HEK293T (cell line): ENCODE data around the gene KMT5C.

ENCODE experiments used
- CTCF ChIA-PET: fragments of 350-600 bp; formaldehyde crosslinking; extraction: SDS; loops from one replicate; lab custom pipeline; 2021; ENCODE audit warnings: antibody characterized with exemption, inconsistent platforms; lab: Yijun Ruan, JAX
- POLR2A ChIA-PET: fragments of 350-600 bp; formaldehyde crosslinking; extraction: SDS; loops from one replicate; lab custom pipeline; 2020; ENCODE audit warnings: antibody characterized with exemption, inconsistent platforms; lab: Yijun Ruan, JAX
- DNase-seq: peaks from one replicate; pipeline ENCODE4 v3.0.0; 2012; ENCODE audit warnings: mixed read lengths; ENCODE audit errors: extremely low spot score
- ARNT ChIP-seq: fragments of 450-650 bp; IDR thresholded peaks from 2 replicates; pipeline ENCODE4 v1.6.1; 2017; ENCODE audit warnings: mild to moderate bottlenecking
- BHLHE40 ChIP-seq: fragments of 450-650 bp; IDR thresholded peaks from 2 replicates; pipeline ENCODE4 v1.6.1; 2016; ENCODE audit warnings: mild to moderate bottlenecking, moderate library complexity, borderline replicate concordance
- CTBP1 ChIP-seq: fragments of 450-650 bp; IDR thresholded peaks from 2 replicates; pipeline ENCODE4 v1.6.1; 2016; ENCODE audit warnings: borderline replicate concordance
- ELF4 ChIP-seq: fragments of 450-650 bp; IDR thresholded peaks from 2 replicates; pipeline ENCODE4 v1.6.1; 2017; ENCODE audit warnings: antibody characterized with exemption
- FOXA1 ChIP-seq: fragments of 450-650 bp; IDR thresholded peaks from 2 replicates; pipeline ENCODE4 v1.6.1; 2016; ENCODE audit warnings: mild to moderate bottlenecking
- FOXK2 ChIP-seq: fragments of 450-650 bp; IDR thresholded peaks from 2 replicates; pipeline ENCODE4 v1.6.1; 2016; ENCODE audit warnings: mild to moderate bottlenecking
- FOXM1 ChIP-seq: fragments of 450-650 bp; IDR thresholded peaks from 2 replicates; pipeline ENCODE4 v1.6.1; 2017; ENCODE audit warnings: mild to moderate bottlenecking, borderline replicate concordance
- HDGF ChIP-seq: fragments of 450-650 bp; IDR thresholded peaks from 2 replicates; pipeline ENCODE4 v1.6.1; 2017; ENCODE audit warnings: antibody characterized with exemption, borderline replicate concordance
- L3MBTL2 ChIP-seq: fragments of 450-650 bp; conservative IDR thresholded peaks from 2 replicates; pipeline ENCODE4 v1.6.1; 2016; ENCODE audit warnings: mild to moderate bottlenecking
- LEF1 ChIP-seq: fragments of 450-650 bp; IDR thresholded peaks from 2 replicates; pipeline ENCODE4 v1.6.1; 2017; ENCODE audit warnings: mild to moderate bottlenecking, borderline replicate concordance
- NFRKB ChIP-seq: fragments of 450-650 bp; IDR thresholded peaks from 2 replicates; pipeline ENCODE4 v1.6.1; 2016; ENCODE audit warnings: mild to moderate bottlenecking, moderate library complexity
- PKNOX1 ChIP-seq: fragments of 450-650 bp; IDR thresholded peaks from 2 replicates; pipeline ENCODE4 v1.6.1; 2016
- SP1 ChIP-seq: fragments of 450-650 bp; IDR thresholded peaks from 2 replicates; pipeline ENCODE4 v1.6.1; 2017
- SUZ12 ChIP-seq: fragments of 450-650 bp; IDR thresholded peaks from 2 replicates; pipeline ENCODE4 v1.6.1; 2016; ENCODE audit warnings: mild to moderate bottlenecking
- TARDBP ChIP-seq: fragments of 450-650 bp; IDR thresholded peaks from 2 replicates; pipeline ENCODE4 v1.6.1; 2016
- ZNF384 ChIP-seq: fragments of 450-650 bp; IDR thresholded peaks from 2 replicates; pipeline ENCODE4 v1.6.1; 2016

KMT5C gene

DNA sequence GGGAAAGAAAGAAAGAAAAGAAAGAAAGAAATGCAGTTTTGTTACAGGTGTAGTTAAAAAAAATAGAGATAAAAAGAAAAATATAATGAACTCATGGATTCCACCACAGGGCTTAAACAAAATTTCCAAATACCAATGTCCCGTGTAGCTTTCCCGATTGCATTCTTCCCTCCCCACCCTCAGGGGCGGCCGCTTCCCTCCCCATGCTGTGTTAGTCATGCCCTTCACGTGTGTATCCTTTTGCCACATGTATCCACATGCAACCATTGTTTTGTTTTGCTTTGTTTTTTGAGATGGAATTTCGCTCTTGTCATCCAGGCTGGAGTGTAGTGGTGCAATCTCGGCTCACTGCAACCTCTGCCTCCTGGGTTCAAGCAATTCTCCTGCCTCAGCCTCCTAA, 3.6 kb upstream of the KMT5C start:
- DNase-seq: no peak
- TF ChIP-seq ARNT: no peak
- no peak for TF ChIP-seq CTBP1
- TF ChIP-seq L3MBTL2: no peak
- TF ChIP-seq FOXK2: no peak
- no peak for TF ChIP-seq SP1
- no peak for TF ChIP-seq BHLHE40
- no peak for TF ChIP-seq SUZ12
- no peak for TF ChIP-seq HDGF
- TF ChIP-seq LEF1: no peak
- TF ChIP-seq ZNF384: no peak
- no peak for TF ChIP-seq FOXA1
- no peak for TF ChIP-seq FOXM1
- TF ChIP-seq PKNOX1: no peak
- no peak for TF ChIP-seq NFRKB
- no peak for TF ChIP-seq ELF4
- TF ChIP-seq TARDBP: no peak
- POLR2A ChIA-PET: no interaction called here
- CTCF ChIA-PET: no interaction called here

DNA sequence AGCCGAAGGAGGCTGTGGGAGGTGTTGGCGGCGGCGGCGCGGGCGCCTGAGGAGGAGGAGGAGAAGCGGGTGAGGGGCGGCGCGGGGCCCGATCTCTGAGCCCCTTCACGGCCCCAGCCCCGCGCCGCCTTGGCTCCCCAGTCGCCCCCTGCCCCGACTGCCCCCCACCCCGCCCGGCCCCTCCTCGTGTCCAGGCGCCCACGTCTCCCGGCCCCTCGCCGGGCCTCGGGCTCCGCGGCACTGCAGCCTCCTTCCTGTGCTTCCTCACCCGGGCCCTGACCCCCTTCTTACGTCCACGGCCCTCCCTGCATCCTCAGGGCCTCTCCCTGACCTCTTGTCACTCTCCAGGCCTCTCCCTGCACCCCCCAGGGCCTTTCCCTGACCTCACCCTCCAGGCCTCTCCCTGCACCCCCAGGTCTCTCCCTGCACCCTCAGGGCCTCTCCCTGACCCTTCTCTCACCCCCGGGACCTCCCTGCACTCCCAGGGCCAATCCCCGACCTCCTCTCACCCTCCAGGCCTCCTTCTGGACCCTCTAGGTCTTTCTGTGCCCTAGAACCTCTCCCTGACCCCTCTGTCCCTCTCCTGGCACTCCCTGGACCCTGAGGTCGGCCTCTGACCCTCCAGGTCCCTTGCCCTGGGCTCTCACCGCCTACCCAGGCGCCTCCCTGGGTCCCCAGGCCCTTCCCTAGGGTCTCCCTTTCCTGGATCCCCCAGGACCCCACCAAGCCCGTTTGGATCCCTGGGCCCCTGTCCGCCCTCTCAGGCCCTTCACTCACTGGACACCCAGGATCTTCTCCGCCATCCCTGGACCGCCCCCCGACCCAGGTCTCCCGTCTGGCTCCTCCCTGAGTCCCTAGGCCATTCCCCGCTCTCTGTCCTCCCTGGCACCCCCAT, 460 bp downstream of the KMT5C start:
- DNase-seq: no peak
- TF ChIP-seq ARNT (no peak), FOXM1 (no peak), HDGF (no peak), NFRKB (no peak), PKNOX1 (no peak), SP1 (no peak), FOXA1 (no peak)
- CTCF ChIA-PET: interaction anchor here (1.1 kb wide), 1 partner anchor 22 kb away, joined by 3 read pairs; no protein-coding TSS in a partner anchor
- POLR2A ChIA-PET: interaction anchor here (0.5 to 3.5 kb wide), 25 partner anchors 9 to 1392 kb away, joined by 3 to 27 read pairs (median 5); partner anchors contain the start of genes HSPBP1, PPP6R1, TMEM150B and TMEM190

DNA sequence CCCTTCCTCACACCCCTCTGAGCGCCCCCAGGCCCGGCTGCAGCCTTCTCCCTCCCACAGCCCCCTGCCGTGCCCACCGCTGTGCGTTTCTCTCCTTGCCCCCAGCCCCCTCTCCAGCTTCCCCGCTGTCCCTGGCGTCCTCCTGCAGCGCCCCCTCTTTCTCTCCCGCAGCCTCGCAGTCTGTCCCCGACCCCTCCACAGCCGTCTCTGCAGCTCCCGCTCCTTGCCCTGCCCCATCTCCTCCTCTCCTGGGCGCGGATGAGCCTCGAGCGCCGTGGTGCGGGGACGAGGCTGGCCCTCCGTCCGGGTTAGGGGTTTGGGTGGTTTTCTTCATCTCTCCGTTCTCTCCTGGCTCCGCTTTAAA, 1.1 kb downstream of the KMT5C start:
- POLR2A ChIA-PET: interaction anchor here (0.5 to 1.4 kb wide), 4 partner anchors 12 to 1393 kb away, joined by 3 to 5 read pairs (median 4); partner anchors contain the start of gene UBE2S
- CTCF ChIA-PET: no interaction called here
- DNase-seq: no peak
- TF ChIP-seq BHLHE40 (no peak), PKNOX1 (no peak), SUZ12 (no peak), CTBP1 (no peak), LEF1 (no peak), L3MBTL2 (no peak; the same call in 1 of the 2 replicates), ARNT (no peak), TARDBP (no peak), FOXA1 (no peak), FOXM1 (no peak), FOXK2 (no peak), ELF4 (no peak), HDGF (no peak), SP1 (no peak), NFRKB (no peak)

GRCh38 chr19:55341171-55341588, 1.5 kb downstream of the KMT5C start:
- POLR2A ChIA-PET: interaction anchor here (0.9 to 1.4 kb wide), 3 partner anchors 12 to 67 kb away, joined by 3 to 5 read pairs (median 4); partner anchors contain the start of gene UBE2S
- CTCF ChIA-PET: no interaction called here
- peak; percentile 67 for DNase-seq

More at GRCh38 chr19:55341171-55341588, 1.5 kb downstream of the KMT5C start:
- TF ChIP-seq PKNOX1: 0 out of 2 replicates have a peak, but pooled peaks have one; percentile 30
- no peak for TF ChIP-seq ARNT
- TF ChIP-seq FOXK2: no peak
- TF ChIP-seq FOXM1: no peak
